ENCODE results near the gene IPO8. TPM values are rescaled to one million over a fixed set of nuclear protein-coding genes. Genes with fewer than 3 reads are reported as not detected.
"Not testable (repeated sequence)": the region's sequence is repeated elsewhere in the genome, so short reads cannot be mapped to it uniquely, and the experiment has no call there.

IPO8 gene
- total RNA-seq, 4 donors from 2014 or later: 17.0 to 29.2 (median 21.3) TPM

- TF ChIP-seq, protein P1, sequence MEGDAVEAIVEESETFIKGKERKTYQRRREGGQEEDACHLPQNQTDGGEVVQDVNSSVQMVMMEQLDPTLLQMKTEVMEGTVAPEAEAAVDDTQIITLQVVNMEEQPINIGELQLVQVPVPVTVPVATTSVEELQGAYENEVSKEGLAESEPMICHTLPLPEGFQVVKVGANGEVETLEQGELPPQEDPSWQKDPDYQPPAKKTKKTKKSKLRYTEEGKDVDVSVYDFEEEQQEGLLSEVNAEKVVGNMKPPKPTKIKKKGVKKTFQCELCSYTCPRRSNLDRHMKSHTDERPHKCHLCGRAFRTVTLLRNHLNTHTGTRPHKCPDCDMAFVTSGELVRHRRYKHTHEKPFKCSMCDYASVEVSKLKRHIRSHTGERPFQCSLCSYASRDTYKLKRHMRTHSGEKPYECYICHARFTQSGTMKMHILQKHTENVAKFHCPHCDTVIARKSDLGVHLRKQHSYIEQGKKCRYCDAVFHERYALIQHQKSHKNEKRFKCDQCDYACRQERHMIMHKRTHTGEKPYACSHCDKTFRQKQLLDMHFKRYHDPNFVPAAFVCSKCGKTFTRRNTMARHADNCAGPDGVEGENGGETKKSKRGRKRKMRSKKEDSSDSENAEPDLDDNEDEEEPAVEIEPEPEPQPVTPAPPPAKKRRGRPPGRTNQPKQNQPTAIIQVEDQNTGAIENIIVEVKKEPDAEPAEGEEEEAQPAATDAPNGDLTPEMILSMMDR (IDR thresholded peaks at IDR 0.05): no peak
- TF ChIP-seq POLR2A (IDR thresholded peaks at IDR 0.05): no peak
- intact Hi-C loops (cut with DNase I; ENCODE audit: low total_unique reads): no loop called here
- no peak overlapping the region for H3K4me3 ChIP-seq (ENCODE audit: low read depth, poor library complexity, severe bottlenecking)
- DNase-seq (ENCODE audit: low spot score in 2 of 2): no peak
Measured at GRCh38 chr12:30614031-30614430, 81.6 kb downstream of the IPO8 start.

GRCh38 chr12:30613119-30613830, 82.4 kb downstream of the IPO8 start:
- WGBS, 2 donors: 47 to 52% methylated on average over 2 of the region's 2 CpGs
- no peak for DNase-seq (ENCODE audit: low spot score in 2 of 2)
- H3K4me3 ChIP-seq (ENCODE audit: low read depth, poor library complexity, severe bottlenecking): no peak overlapping the region
- TF ChIP-seq, protein P1 (IDR thresholded peaks at IDR 0.05): no peak
- no peak for TF ChIP-seq POLR2A (IDR thresholded peaks at IDR 0.05)
- intact Hi-C loops (cut with DNase I; ENCODE audit: low total_unique reads): no loop called here

GRCh38 chr12:30610718-30611117, 85.0 kb downstream of the IPO8 start:
- no peak for DNase-seq (ENCODE audit: low spot score in 2 of 2)
- no peak for TF ChIP-seq POLR2A (IDR thresholded peaks at IDR 0.05)
- TF ChIP-seq, protein P1 (IDR thresholded peaks at IDR 0.05): no peak
- 91 to 96% methylated on average over 1 of the region's 1 CpG for WGBS, 2 donors
- H3K4me3 ChIP-seq (ENCODE audit: low read depth, poor library complexity, severe bottlenecking): no peak overlapping the region
- intact Hi-C loops (cut with DNase I; ENCODE audit: low total_unique reads): no loop called here

GRCh38 chr12:30609819-30610218, 85.8 kb downstream of the IPO8 start:
- H3K4me3 ChIP-seq (ENCODE audit: low read depth, poor library complexity, severe bottlenecking); DNase-seq (ENCODE audit: low spot score in 2 of 2); intact Hi-C loops (cut with DNase I; ENCODE audit: low total_unique reads): not testable (repeated sequence)

- DNase-seq (ENCODE audit: low spot score in 2 of 2); H3K4me3 ChIP-seq (ENCODE audit: low read depth, poor library complexity, severe bottlenecking); intact Hi-C loops (cut with DNase I; ENCODE audit: low total_unique reads): not testable (repeated sequence)
- WGBS, 2 donors: 78 to 90% methylated on average over 6 of the region's 6 CpGs
Measured at GRCh38 chr12:30604302-30604701, 91.4 kb downstream of the IPO8 start.

DNA sequence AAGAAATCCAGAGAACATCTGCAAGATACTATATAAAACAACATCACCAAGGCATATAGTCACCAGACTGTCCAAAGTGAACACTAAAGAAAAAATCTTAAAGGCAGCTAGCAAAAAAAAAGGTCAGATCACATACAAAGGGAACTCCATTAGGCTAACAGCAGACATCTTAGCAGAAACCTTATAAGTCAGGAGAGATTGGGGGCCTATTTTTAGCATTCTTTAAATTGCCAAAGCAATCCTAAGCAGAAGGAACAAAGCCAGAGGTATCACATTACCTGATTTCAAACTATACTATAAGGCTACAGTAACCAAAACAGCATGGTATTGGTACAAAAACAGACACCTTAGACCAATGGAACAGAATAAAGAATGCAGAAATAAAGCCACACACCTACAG, 92.5 kb downstream of the IPO8 start:
- no peak for TF ChIP-seq POLR2A (IDR thresholded peaks at IDR 0.05)
- H3K4me3 ChIP-seq (ENCODE audit: low read depth, poor library complexity, severe bottlenecking): no peak overlapping the region
- no peak for DNase-seq (ENCODE audit: low spot score in 2 of 2)
- intact Hi-C loops (cut with DNase I; ENCODE audit: low total_unique reads): no loop called here

GRCh38 chr12:30602678-30603077, 93.0 kb downstream of the IPO8 start:
- 91 to 92% methylated on average over 3 of the region's 3 CpGs for WGBS, 2 donors
- intact Hi-C loops (cut with DNase I; ENCODE audit: low total_unique reads): no loop called here
- TF ChIP-seq, protein P1 (IDR thresholded peaks at IDR 0.05): no peak
- no peak for TF ChIP-seq POLR2A (IDR thresholded peaks at IDR 0.05)
- no peak for DNase-seq (ENCODE audit: low spot score in 2 of 2)
- H3K4me3 ChIP-seq (ENCODE audit: low read depth, poor library complexity, severe bottlenecking): no peak overlapping the region
